ENCODE results near the gene PLPP3. TPM values are rescaled to one million over a fixed set of nuclear protein-coding genes. Genes with fewer than 3 reads are reported as not detected.

The PLPP3 gene
- total and polyA plus RNA-seq, 9 of the 15 experiments (the other 6 are each of a cell fraction or from before 2014, with no cell fraction given): 0.07 to 0.54 (median 0.20) TPM

DNA sequence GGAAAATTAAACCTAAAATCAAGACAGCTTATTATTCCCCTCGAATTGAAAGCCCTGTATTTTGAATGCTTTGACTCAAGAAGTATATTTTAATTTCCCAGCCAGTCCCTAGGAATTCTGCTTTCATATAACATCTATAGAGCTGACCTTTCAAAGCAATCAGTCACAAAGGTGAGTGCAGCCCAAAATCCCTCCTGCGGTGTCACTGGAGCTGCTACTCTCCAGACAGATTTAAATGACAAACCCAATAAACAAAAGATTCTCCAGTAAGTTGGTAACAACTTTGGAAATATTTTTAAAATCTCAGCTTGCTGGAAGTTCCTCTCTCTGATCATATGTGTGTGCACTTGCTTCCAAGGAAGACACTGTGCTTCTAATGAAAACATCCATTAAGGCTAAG lies 14.7 kb downstream of the PLPP3 start:
- Histone ChIP-seq H3K9me3 (replicated peaks; ENCODE audit: control insufficient read depth, insufficient read depth, low read depth, low read length) (no peaks in the 10 kb centered on the region), H3K27me3 (ENCODE audit: control insufficient read depth in 2 of 2, insufficient read depth in 2 of 2, low read length in 2 of 2) (peaks cover 0 to 3% of the 10 kb centered on the region in 2 experiments; a peak in 2 of 5 replicates), H3K4me1 (replicated peaks in 1 of 2; ENCODE audit: control insufficient read depth in 2 of 2, insufficient read depth in 2 of 2, low read length in 2 of 2) (no peaks in the 10 kb centered on the region), H3K79me2 (ENCODE audit: control insufficient read depth, insufficient read depth, low read length) (no peaks in the 10 kb centered on the region), H3K4me3 (no peak overlapping the region), H3K9ac (ENCODE audit: insufficient read depth in 1 of 2, low read depth in 2 of 2, low read length in 2 of 2) (no peak overlapping the region), H4K20me1 (replicated peaks; ENCODE audit: control insufficient read depth, insufficient read depth, low read length) (no peaks in the 10 kb centered on the region), H3K27ac (ENCODE audit: extremely low read depth, low read depth, low read length) (no peak overlapping the region), H3K9me1 (ENCODE audit: control insufficient read depth, insufficient read depth, low read length) (peaks cover 3% of the 10 kb centered on the region), H3K4me2 (ENCODE audit: insufficient read depth, low read length) (no peak overlapping the region), H2AFZ (ENCODE audit: low read depth, low read length) (no peak overlapping the region), H3K36me3 (ENCODE audit: control insufficient read depth, insufficient read depth, low read length) (no peaks in the 10 kb centered on the region)
- FAIRE-seq (no peak), DNase-seq (ENCODE audit: extremely low read depth in 1 of 4, low spot score in 3 of 4) (no peak), ATAC-seq (no peak)
- ChIA-PET POLR2A (interaction anchor here (0.7 to 1.1 kb wide), 3 partner anchors 11 to 1474 kb away, joined by 3 read pairs; no protein-coding TSS in a partner anchor), CTCF (ENCODE audit: low intra/inter-chr PET ratio) (interaction anchor here (0.7 kb wide), 1 partner anchor 156 kb away, joined by 3 read pairs; no protein-coding TSS in a partner anchor)
- no TSS peak for BruUV-seq (replicated peaks)
- TF ChIP-seq, protein P1, sequence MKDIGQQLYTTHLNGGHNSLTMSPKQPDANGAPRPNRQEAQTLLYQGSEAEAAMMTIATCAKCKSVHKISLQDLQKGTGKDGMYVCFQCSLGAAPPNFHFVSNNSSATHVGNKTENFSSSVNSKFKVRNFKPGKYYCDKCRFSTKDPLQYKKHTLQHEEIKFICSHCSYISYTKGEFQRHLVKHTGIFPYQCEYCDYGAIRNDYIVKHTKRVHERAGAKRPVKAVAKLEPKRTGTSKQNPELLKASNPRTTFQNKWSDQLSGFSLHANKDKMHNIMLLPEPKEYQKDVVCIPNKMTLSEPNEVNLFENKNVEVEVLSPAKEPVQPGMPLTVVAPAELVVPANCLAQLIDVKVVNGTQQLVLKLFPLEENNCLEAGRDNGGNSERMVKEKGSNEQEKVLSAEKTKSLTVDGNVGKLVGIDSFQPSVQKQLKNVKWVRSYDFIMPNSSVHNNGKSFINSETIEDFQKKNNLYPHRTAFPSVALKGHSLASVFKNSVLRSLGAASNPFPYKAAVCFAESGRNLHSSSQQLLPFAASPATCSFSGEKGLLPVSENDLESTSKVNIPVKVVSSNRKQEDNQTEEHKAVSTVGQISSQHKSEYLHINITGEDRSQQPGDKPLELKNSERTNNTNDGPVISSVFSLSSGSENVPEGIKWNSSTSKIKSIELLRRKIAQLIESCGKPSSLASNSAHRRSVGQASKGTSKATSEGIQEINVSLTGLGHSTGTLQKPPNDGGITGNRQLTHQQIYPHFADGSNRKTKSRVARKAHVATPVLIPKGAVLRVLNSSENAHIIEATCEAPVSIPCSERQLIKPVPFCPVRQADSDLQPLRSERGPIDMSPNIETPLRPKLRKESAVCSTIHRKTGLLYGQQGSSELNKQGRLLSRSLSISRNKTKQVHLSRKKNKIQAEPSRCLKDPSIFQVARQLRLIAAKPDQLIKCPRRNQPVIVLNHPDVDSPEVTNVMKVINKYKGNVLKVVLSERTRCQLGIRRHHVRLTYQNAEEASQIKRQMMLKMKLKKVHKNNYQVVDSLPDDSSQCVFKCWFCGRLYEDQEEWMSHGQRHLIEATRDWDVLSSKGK (CRISPR knock-in tag; IDR thresholded peaks at IDR 0.05): no peak
- TF ChIP-seq, protein P2, sequence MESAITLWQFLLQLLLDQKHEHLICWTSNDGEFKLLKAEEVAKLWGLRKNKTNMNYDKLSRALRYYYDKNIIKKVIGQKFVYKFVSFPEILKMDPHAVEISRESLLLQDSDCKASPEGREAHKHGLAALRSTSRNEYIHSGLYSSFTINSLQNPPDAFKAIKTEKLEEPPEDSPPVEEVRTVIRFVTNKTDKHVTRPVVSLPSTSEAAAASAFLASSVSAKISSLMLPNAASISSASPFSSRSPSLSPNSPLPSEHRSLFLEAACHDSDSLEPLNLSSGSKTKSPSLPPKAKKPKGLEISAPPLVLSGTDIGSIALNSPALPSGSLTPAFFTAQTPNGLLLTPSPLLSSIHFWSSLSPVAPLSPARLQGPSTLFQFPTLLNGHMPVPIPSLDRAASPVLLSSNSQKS (CRISPR knock-in tag; IDR thresholded peaks at IDR 0.05): no peak
- TF ChIP-seq NFXL1 (CRISPR knock-in tag; IDR thresholded peaks at IDR 0.05): no peak
- TF ChIP-seq ESRRA (IDR thresholded peaks at IDR 0.05; ENCODE audit: borderline replicate concordance, low read depth): no peak
- TF ChIP-seq ZNF12 (CRISPR knock-in tag; IDR thresholded peaks at IDR 0.05): no peak
- TF ChIP-seq ZBTB7A (IDR thresholded peaks at IDR 0.05; ENCODE audit: borderline replicate concordance, control insufficient read depth, low read depth, low read length): no peak
- in situ Hi-C loops (cut with MboI) (no loop called here), intact Hi-C loops (cut with micrococcal nuclease) (no loop called here)
- WGBS (ENCODE audit: insufficient coverage, low coverage, missing lambda C conversion rate): 0% methylated on average over 2 of the region's 2 CpGs
